GM19351 (cell line): ENCODE results near the gene NUDT17.
A peak's percentile ranks its signal among the peaks of the same experiment; 100 is the strongest.
"Not testable (repeated sequence)": the region's sequence is repeated elsewhere in the genome, so short reads cannot be mapped to it uniquely, and the experiment has no call there.

Source experiments
- ATAC-seq: cut with Tn5 transposase; IDR thresholded peaks from one replicate; pipeline ENCODE4 v1.9.1; 2021; ENCODE audit warnings: mild to moderate bottlenecking, moderate library complexity; ENCODE audit not compliant: unreplicated experiment

Gene NUDT17

GRCh38 chr1:145845514-145846161, at the start of gene NUDT17:
NUDT17 (plus strand) TSS chr1:145845630; CDS start chr1:145845641, 11 bp downstream.
- ATAC-seq, result peak; percentile 64

GRCh38 chr1:145796753-145797152, 48.7 kb upstream of the NUDT17 start:
- no peak for ATAC-seq

- ATAC-seq, result no peak
Observed at GRCh38 chr1:145799806-145800205, 45.6 kb upstream of the NUDT17 start.

- ATAC-seq, result no peak
Observed at GRCh38 chr1:145804235-145805045, 41.0 kb upstream of the NUDT17 start.

GRCh38 chr1:145805057-145805456, 40.4 kb upstream of the NUDT17 start:
- ATAC-seq, result no peak

- no peak for ATAC-seq
Observed at GRCh38 chr1:145806408-145806807, 39.0 kb upstream of the NUDT17 start.

- no peak for ATAC-seq
Observed at GRCh38 chr1:145806844-145807243, 38.6 kb upstream of the NUDT17 start.

- ATAC-seq, result not testable (repeated sequence)
Observed at GRCh38 chr1:145812977-145813810, 32.2 kb upstream of the NUDT17 start.

GRCh38 chr1:145818095-145818494, 27.3 kb upstream of the NUDT17 start:
- not testable (repeated sequence) for ATAC-seq

- ATAC-seq, result not testable (repeated sequence)
Observed at GRCh38 chr1:145822779-145823331, 22.6 kb upstream of the NUDT17 start.

- peak; percentile 84 for ATAC-seq
Observed at GRCh38 chr1:145823565-145824498, 21.6 kb upstream of the NUDT17 start, which contains the start of the genes POLR3C and RNF115. POLR3C (plus strand) TSS chr1:145824200; CDS start chr1:145825777, 1,577 bp downstream. RNF115 (minus strand) TSS chr1:145824095; CDS start chr1:145823873, 222 bp downstream.

GRCh38 chr1:145824499-145824842, 21.0 kb upstream of the NUDT17 start:
- no peak for ATAC-seq

GRCh38 chr1:145826030-145826429, 19.4 kb upstream of the NUDT17 start:
- no peak for ATAC-seq

- no peak for ATAC-seq
Observed at GRCh38 chr1:145827966-145828365, 17.5 kb upstream of the NUDT17 start.

- no peak for ATAC-seq
Observed at GRCh38 chr1:145828367-145829026, 16.9 kb upstream of the NUDT17 start.

GRCh38 chr1:145830810-145831209, 14.6 kb upstream of the NUDT17 start:
- not testable (repeated sequence) for ATAC-seq

GRCh38 chr1:145837656-145838055, 7.8 kb upstream of the NUDT17 start:
- ATAC-seq, result no peak

- no peak for ATAC-seq
Observed at GRCh38 chr1:145843031-145843430, 2.4 kb upstream of the NUDT17 start.

- peak; percentile 68 for ATAC-seq
Observed at GRCh38 chr1:145845144-145845513, 301 bp upstream of the NUDT17 start.
